GM19351 (cell line): ENCODE measurements around the gene NFIC.
"Not testable (repeated sequence)": the region's sequence is repeated elsewhere in the genome, so short reads cannot be mapped to it uniquely, and the experiment has no call there.

Experiments
- ATAC-seq: cut with Tn5 transposase; IDR thresholded peaks from one replicate; pipeline ENCODE4 v1.9.1; 2021; ENCODE audit warnings: mild to moderate bottlenecking, moderate library complexity; ENCODE audit not compliant: unreplicated experiment

NFIC gene

DNA sequence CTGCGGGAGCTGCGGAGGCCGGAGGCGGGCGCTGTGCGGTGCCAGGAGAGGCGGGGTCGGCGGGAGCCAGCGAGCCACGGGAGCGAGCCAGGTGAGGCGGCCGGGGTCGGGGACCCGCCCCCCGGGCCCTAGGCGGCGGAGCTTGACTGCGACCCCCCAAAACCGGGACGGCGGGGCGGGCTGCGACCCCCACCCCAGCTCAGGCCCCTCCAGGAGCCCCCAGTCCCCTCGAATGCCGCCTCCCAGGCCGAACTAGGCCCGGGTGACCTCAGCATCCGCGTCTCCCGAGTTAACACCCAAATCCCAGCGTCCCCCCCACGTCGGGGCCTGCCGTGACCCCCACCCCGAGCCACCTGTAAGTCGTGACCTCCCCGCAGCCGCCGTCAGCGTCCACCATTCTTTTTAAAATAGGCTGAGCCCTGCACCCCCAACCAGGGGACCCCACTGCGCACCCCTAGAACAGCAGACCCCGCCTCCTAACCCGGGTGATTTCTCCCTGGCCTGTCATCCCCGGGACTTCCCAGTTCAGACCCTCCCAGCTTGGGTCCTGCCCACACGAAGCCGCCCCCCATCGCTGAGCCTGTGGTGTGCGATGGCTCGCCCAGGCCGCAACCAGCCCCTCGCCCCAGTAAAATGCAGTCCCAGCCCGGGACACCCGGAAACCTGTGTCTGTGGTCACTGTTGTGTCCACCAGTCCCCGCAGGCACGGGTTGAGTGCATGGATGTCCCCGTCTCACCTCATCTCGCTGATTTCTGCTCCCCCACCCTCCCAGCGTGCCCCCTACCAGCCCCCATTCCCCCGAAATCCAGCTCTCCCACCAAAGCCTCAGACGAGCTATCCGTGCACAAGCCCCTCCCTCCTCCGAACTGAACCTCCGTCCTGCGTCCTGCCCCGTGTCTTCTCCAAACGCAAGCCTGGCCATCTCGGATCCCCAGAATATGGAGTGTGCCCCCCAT, 140.3 kb downstream of the NFIC start:
- ATAC-seq: no peak

DNA sequence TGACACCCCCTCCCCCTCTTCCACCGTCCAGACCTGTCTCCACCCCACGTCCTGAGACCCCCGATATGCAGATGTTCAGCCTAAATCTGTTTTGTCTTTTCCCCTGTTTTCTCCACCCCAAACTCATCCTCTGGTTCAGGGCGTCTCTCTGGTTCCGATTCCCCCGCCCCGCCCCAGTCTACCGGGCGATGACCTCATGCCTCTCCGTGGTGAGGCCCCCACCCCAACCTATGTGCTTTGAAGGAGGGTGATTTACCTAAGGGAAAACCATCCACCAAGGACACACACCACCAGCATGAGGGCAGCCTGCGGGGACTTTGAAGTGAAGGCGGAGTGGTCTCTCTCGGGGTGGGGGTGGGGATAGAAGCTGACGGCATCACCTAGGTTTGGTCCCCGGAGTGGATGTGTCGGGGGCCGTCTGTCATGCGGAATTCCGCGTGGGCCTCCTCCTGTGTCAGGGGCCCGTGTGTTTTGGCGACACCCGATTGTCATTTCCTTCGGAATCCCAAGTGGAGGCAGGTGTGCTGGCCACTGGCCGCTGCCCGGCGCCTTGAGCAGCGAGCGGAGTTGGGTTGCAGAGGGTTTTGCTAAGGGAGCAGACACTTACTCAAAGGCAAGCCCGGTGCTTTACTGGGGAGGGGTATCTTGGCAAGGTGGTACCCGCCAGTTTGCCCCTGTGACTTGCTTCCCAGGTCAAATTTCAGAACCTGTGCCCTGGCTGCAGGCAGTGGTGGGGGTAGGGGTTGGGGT, 141.2 kb downstream of the NFIC start:
- ATAC-seq: no peak

- ATAC-seq: not testable (repeated sequence)
Observed at GRCh38 chr19:3508121-3508661, 141.8 kb downstream of the NFIC start.

- ATAC-seq: no peak
Observed at GRCh38 chr19:3508771-3509535, 142.6 kb downstream of the NFIC start.

- ATAC-seq: no peak
Observed at GRCh38 chr19:3509566-3509989, 143.2 kb downstream of the NFIC start.

DNA sequence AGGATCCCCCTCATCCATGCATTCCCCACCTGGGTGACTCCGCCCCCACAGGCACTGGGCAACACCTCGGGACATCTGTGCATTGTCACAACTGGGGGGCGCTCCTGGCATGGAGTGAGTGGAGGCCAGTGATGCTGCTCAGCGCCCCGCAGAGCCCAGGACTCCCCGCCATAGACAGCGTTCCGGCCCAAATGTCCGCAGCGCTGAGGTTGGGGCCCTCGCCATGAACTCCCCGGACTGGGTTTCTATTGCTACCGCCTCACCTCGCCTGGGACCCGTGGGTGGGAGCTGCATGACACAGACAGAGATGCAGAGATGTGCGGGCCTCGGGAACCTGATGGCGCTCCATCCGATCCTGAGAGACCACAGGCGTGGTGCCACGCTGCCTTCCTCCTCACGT, 144.3 kb downstream of the NFIC start:
- no peak for ATAC-seq

DNA sequence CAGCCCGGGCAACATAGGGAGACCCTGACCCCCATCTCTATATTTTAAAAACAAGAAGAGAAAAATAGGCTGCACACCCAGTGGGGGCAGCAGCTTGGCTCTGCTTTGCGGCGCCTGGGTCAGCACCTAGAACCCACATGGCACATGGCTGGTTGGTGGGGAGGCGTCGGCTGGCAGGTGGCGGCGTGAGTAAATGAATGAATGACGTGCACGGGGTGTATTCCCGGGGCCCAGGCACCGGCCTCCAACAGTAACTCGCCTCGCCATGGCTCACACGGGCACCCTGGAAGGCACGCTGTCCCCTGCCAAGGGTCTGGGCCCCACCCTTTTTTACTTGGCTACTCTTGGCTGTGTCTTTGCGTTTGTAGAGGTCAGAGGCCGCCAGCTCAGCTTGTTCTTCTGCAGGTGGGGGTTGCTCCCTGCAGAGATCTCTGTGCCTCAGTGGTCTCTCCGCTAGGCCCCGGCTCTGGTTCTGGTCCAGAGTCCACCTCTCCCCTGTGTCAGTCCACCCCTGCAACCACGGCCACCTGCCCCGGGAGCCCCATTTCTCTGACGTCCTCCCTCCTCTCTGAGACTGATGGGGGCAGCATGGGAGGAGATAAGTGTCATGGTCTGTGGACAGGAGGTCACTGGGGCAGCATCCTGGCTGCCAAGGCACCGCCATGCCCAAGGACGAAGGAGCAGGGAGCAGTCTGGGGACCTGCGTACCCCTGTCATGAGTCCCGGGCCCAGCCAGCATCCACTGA, 145.3 kb downstream of the NFIC start:
- no peak for ATAC-seq

- no peak for ATAC-seq
Observed at GRCh38 chr19:3512562-3513228, 146.3 kb downstream of the NFIC start.

DNA sequence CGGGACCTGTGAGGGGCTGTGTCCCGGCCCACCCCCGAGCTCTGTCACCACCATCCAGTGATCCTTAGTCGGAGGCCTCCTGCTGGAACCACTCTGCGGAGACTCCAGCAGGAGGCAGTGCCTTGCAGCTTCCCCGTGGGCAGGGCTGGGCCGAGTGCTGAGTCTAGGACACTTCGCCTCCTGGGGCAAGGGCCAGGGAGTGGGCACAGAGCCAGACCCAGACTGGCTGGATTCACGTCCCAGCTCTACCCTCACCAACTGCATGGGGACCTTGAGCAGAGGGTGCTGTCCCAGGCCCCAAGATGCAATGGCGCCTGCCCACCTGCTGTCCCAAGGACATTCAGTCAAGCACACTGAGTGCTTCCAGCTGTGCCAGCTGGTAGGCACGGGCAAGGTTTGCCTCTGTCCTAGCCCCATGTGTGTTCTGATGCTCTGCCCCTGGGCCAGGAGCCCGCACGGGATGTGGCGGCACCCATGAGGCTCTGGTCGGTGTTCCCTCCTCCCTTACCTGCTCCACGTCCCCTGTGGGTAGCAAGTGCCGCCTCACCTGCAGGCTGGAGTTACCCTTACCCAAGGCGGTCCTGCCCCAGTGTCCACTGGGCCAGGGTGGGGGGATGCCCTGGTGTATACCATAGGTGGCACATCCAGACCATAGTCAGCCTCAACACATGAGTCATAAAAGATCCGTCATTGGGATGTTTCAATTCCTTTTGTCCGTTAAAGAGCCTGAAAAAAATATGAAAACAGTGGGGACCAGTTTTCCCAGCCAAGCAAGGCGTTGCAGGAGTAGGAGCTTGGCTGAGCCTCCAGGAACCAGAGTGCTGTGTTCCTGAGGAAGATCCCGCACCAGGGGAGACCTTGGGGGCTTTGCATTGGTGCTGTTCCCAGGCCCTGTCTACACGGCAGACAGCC, 147.1 kb downstream of the NFIC start:
- no peak for ATAC-seq

DNA sequence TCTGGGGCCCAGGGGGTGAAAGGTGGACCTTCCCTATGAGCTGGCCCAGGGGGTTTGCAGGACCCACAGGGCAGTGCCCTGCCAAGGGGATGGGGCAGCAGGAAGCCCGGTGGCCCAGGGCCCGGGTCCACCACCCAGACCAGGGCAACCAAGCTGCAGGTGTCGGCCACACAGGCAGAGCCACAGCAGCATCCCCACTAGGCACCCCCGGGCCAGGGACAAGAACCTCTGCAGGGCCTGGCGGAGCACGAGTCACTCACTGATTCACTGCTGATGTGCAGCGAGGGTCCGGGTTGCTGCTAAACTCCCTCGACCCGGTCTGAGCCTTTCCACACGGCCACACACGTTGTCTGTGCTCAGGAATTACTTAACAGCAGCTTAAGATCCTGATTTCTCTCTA, 148.5 kb downstream of the NFIC start:
- ATAC-seq: no peak

DNA sequence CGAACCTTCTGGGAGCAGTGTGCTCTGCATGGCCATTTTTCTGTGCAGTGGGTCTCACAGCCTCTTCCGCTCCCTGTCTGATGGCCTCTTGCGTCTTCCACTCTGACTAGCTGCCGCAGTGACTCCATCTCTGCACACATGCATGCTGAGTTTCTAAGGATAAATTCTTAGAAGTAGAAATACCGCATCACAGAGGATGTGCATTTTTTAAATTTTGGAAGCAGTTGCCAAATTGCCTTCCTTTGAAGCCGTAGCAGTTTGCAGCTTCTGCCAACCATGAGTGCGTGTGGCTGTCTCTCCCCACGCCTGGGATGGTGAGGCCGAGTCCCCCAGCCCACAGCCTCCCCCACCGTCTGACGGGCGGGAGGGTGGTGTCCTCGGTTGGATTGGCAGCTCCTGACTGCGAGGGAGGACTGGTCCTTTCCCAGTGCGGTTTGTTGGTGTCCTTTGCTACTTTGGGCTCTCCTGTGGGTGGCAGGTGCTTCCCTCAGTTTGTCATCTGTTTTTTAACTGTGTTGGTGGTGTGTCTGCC, 149.6 kb downstream of the NFIC start:
- ATAC-seq: no peak

- no peak for ATAC-seq
Observed at GRCh38 chr19:3516675-3517207, 150.4 kb downstream of the NFIC start.

GRCh38 chr19:3517638-3518037, 151.3 kb downstream of the NFIC start:
- ATAC-seq: no peak

- ATAC-seq: no peak
Observed at GRCh38 chr19:3518255-3518654, 151.9 kb downstream of the NFIC start.

DNA sequence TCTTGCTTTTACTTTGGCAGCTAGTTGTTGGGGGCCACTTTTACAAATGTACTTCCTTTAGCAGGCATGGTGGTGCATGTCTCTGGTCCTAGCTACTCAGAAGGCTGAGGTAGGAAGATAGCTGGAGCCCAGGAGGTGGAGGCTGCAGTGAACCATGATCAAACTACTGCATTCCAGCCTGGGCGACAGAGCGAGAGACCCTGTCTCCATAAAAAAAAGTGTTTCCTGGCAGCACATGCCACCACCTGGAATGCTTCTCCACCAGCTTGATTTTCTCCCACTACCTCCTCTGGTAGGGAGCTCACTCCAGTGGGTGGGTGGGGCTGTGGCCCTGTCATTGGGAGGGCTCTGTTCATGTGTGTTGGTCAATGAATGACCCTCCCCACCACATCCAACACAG, 152.3 kb downstream of the NFIC start:
- ATAC-seq: no peak
